EH (cell line): ENCODE measurements around the gene SPATA24.
A peak's percentile ranks its signal among the peaks of the same experiment; 100 is the strongest.
"Not testable (repeated sequence)": the region's sequence is repeated elsewhere in the genome, so short reads cannot be mapped to it uniquely, and the experiment has no call there.

Experiments
- DNase-seq: peaks from one replicate; pipeline ENCODE4 v3.0.0-alpha.2; 2015; ENCODE audit warnings: low read depth

Gene SPATA24

GRCh38 chr5:139394654-139395566 lies 9.0 kb downstream of the SPATA24 start, which contains the start of gene PROB1:
Gene PROB1, minus strand, starts transcription at chr5:139395104. Its CDS starts 23 bp downstream, at chr5:139395081.
- peak; percentile 42 for DNase-seq

- DNase-seq, result peak; percentile 42
Observed at GRCh38 chr5:139394123-139394653, 9.7 kb downstream of the SPATA24 start.

- DNase-seq, result no peak
Observed at GRCh38 chr5:139393497-139394122, 10.3 kb downstream of the SPATA24 start.

DNA sequence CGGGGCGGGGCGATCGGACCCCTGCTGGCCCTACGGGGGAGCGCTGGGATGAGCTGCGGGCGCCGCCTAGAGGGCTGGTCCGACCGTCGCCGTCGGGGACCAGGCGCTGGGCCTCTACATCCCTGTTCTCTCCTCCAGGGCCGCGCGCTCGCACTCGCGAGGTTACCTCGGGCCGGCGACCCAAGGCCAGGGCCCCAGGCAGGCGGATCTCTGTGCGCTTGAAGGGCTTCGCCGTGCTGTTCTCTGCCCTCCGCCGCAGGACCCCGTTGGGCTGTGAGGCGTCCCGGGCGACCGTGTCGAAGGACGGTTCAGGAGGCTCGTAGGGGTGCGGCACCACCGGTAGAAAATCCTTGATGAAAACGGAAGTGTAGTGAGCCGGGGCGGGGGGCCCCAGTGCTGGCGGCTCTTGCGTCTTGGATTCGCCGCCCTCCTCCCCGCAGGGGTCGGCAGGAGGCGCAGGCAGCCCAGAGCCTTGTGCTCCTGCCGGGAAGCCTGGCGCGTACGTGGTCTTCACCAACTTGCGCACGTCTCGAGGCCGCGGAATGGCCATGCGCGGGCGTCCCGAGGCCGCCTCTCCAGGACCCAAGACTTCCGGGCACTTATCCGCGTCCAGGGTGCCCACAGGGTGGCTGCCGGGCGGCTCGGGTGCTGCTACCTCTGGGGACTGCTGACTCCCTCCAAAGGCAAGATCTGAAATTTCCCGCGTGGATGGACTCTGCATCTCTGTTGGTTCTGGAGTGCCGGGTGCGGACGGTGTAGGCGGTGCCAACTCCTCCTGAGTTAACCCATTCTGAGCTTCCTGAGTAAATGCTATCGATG lies 11.0 kb downstream of the SPATA24 start:
- DNase-seq, result peak; percentile 59

DNA sequence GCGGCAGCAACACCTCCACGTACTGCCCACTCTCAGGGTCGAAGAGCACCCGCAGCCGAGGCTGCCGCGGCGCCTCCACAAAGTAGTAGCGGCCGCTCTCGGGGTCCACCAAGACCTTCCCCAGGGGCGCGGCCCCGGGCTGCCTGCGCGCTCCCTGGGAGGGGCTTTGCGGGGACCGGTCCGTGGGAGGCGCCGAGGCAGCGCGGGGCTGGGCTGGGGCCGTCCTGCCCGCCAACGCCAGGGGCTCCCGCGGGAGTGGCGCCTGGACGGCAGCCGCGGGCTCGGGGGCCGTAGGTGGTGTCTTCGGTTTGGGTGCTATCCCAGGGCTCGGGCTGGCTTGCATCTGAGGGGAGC lies 11.6 kb downstream of the SPATA24 start:
- no peak for DNase-seq

- DNase-seq, result peak; percentile 93
Observed at GRCh38 chr5:139391570-139392323, 12.1 kb downstream of the SPATA24 start.

- no peak for DNase-seq
Observed at GRCh38 chr5:139390639-139391569, 13.0 kb downstream of the SPATA24 start.

- DNase-seq, result no peak
Observed at GRCh38 chr5:139389701-139390638, 13.9 kb downstream of the SPATA24 start, which contains the start of gene MZB1. Gene MZB1, minus strand, starts transcription at chr5:139389913. Its CDS starts 57 bp downstream, at chr5:139389856.

DNA sequence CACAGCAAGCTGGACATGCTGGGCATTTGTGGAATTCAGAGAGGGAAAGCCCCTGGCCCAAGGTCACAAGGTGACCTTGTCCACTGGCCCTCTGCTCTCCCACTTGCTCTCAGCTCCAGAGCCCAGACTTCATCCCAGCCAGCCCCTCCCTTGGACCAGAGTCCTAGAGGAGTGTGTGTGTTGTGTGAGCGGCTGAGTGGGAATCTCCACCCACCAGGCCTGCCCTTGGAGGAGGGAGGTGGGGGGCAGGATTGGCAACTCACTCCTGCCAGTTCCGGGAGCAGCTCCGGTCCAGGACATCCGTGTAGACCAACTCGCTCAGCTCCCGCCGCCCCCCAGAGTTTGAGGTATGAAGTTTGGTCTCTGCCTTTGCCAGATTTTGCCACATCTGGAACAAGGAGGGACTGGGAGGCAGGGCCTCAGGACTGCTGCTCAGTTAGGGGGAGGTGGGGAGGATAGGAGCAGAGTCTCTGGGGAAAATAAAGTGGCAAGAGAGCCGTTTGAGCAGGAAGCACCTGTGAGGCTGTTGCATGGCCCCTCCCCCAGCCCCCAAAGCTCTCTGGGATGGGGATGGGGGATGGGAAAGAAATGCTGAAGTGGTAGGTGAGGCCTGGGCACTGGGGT lies 15.6 kb downstream of the SPATA24 start:
- DNase-seq, result peak; percentile 59

DNA sequence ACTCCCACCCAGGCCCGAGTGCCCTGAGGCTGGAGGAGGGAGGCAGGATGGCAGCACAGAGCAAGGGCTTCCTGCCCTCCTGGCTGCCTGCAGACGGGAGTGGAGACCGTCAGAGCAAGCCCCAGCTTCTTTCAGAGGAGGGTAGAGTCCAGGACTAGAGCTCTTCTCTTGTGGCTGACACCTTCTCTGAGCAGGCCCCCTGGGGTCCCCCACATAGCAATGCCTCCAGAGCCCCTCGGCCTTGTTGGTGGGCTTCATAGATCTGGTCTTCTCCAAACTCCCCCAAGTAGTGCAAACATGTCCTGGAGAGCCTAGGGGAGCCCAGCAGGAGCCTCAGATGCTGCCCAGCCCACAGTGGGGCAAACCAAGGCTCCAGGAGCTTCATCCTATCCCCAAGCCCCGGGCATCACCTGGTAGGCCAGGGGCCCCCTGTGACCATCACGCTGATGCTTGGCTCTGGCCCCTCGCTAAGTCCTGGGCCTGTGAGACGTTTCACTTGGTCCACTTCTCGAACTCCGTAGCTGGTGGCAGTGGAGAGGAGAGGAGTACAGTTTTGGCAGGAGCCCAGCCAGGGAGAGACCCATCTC lies 16.2 kb downstream of the SPATA24 start:
- no peak for DNase-seq

GRCh38 chr5:139386956-139387355 lies 16.9 kb downstream of the SPATA24 start:
- DNase-seq, result not testable (repeated sequence)

- no peak for DNase-seq
Observed at GRCh38 chr5:139386050-139386438, 17.8 kb downstream of the SPATA24 start.

DNA sequence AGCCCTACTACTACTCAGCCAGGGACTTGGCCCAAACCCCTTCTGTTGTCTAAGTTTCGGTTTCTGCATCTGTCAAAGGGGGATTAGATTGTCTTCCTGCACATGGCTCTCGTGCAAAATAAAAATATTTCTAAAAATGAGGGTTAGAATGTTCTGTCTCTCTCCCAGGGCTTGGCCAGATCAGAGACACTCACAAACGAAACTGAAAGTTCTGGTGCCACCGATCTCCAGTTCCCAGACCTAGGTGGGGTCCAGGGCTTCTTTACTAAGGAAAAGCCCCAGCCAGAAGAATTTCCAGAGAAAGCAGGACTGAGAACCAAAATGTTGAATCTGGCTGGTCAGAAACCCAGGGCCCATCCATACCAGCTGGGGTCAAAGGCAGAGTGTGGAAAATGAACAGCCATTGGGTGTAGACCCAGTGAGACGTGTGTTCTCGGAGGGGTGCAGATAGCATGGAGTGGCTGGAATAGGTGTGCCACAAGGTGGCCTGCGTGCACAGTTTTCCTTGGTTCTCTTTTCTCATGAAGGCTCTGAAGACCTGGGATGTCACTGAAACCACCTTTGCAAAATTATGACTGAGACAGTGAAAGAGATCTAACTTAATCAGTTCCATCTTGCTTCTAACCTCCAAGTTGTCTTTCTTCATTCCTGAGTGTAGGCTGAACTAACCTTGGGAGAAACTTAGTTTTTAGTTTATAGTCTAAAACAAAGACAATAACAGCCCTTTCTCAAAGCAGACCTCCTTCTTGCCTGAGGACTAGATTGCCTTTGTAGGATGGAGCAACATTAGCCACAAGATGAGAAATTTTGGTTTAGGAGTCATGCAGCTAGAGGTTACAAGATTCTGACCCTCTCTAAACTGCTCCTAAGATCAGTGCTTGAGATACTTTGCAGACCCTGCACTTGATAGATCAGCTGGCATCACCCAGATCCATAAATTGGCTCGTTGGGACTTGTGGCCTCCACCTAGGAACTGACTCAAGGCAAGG lies 18.5 kb downstream of the SPATA24 start:
- peak; percentile 34 for DNase-seq

DNA sequence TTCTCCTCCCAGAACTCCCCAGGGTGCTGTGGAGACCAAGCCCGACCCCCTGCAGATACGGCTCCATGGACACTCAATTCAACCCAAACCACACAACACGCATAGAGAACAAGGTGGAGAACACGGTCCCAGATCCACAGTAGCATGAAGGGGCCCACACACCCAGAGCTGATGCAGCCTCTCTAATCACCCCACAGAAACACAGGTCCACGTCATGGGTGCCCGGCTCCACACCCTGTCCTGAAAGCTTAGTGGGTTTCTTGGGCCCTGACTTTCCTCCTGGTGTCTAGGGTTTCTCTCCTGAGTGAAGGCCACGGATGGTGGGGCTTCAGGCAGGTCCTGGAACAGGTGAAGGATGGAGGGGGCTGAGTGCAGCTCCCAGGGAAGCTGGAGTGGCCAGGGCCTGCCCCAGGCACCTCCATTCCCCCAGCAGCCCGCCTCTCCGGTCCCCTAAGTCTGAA lies 19.3 kb downstream of the SPATA24 start:
- DNase-seq, result no peak

DNA sequence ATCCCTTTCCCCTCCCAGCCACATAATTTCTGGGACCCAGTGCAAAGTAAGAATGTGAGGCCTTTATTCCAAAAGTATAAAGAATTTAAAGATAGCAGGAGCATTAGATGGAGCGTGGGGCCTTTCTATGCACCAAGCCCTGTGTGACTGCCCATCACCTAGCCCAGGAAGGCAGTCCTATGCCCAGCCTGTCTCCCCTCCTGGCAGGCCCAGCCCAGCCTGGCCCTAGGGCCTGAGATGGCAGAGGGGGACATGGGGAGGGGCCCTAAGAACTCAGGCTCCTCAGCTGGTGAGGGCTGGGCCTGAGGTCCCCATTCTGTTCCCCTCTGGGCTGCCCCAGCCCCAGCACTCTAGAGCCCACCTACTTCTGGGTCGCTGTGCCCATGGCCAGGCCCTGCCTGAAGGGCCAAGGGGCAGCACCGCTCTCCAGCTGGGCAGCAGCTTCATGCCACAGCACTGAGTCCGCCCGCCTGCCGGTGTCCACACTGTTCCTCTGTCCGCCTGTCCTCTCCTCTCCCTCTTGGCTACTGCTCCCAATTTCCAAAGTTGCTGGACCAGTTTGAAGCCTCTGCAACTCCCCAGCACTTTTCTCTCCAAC lies 19.8 kb downstream of the SPATA24 start:
- DNase-seq, result no peak

DNA sequence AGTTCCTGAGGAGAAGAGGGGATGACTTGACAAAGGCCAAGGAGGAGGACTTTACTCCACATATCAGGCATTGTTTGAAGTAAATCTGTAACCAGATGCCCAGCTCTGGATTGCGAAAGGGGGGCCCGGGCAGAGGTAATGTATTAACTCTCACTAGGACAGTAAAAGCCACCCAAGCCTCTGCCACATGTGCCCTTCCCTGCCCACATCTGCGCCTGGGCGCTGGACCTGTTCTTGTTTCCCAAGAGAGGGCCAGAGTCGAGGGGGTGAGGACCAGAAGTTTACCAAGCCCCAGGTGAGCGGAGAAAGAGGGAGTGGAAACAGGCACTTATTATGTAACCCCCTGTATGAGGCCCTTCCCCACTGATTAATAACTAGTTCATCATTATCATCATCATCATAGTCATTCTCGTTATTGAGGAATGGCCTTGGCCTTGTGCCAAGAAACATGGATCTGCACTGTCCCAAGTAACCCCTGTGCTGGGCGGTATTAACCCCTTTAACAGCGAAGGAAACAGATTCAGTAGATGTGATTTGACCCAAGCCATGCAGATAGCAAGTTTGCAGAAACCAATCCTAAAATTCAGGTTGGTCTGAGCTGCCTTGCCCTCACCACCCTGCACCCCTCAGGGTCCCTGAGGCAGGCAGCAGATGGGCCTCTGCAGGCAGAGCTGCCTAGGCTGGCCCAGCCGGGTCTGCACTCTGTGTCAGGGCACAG lies 20.5 kb downstream of the SPATA24 start, which contains the start of gene SLC23A1:
Gene SLC23A1 (minus strand): TSS at position 23 of the 718 bp plus-strand sequence. CDS start 44 bp downstream, outside the sequence.
- DNase-seq, result peak; percentile 25
